Liver (tissue), 9 donors: Measurements from ENCODE around the gene RASD2. TPM values are rescaled to one million over a fixed set of nuclear protein-coding genes. Genes with fewer than 3 reads are reported as not detected.

Experiments used
- DNase-seq: peaks from one replicate; pipeline ENCODE4 v3.0.0-alpha.2; 2017; ENCODE audit warnings: low spot score
- H3K27ac ChIP-seq, 2 donors: one replicate each; pipeline ENCODE4 v1.7.0; 2013; ENCODE audit warnings: inconsistent platforms in 2 of 2, low read length in 2 of 2, control low read depth in 1 of 2, low read depth in 1 of 2, mild to moderate bottlenecking in 1 of 2
- H3K27me3 ChIP-seq, 4 donors: one replicate each; pipeline versions ENCODE4 v1.6.1 to v1.7.0; 2013; ENCODE audit warnings: low read length in 3 of 4, inconsistent platforms in 1 of 4, mild to moderate bottlenecking in 1 of 4, moderate library complexity in 1 of 4; ENCODE audit not compliant: control insufficient read depth in 4 of 4, insufficient read depth in 4 of 4
- H3K36me3 ChIP-seq, 4 donors: one replicate each; pipeline versions ENCODE4 v1.6.1 to v1.7.0; 2013; ENCODE audit warnings: low read length in 3 of 4, mild to moderate bottlenecking in 3 of 4, low read depth in 1 of 4, moderate library complexity in 1 of 4; ENCODE audit not compliant: control insufficient read depth in 4 of 4, insufficient read depth in 3 of 4
- H3K4me1 ChIP-seq, 4 donors: one replicate each; pipeline versions ENCODE4 v1.6.1 to v1.7.0; 2013; ENCODE audit warnings: low read length in 3 of 4, mild to moderate bottlenecking in 3 of 4, moderate library complexity in 1 of 4; ENCODE audit not compliant: control insufficient read depth in 4 of 4, insufficient read depth in 4 of 4
- H3K4me3 ChIP-seq, 3 donors: one replicate each; pipeline versions ENCODE4 v1.6.1 to v1.7.0; 2013; ENCODE audit warnings: low read length in 3 of 3, control low read depth in 1 of 3, low read depth in 1 of 3, mild to moderate bottlenecking in 1 of 3
- H3K9ac ChIP-seq, 2 donors: one replicate each; pipeline ENCODE4 v1.7.0; 2013; ENCODE audit warnings: low read length in 2 of 2, mild to moderate bottlenecking in 2 of 2, moderate library complexity in 2 of 2, control low read depth in 1 of 2, low read depth in 1 of 2
- H3K9me3 ChIP-seq, 4 donors: one replicate each; pipeline versions ENCODE4 v1.6.1 to v1.7.0; 2013; ENCODE audit warnings: low read length in 3 of 4; ENCODE audit not compliant: control insufficient read depth in 4 of 4
- EGR1 ChIP-seq, 2 donors: IDR thresholded peaks; 2 replicates each; pipeline ENCODE4 v1.6.1; 2016 to 2018; ENCODE audit warnings: antibody characterized with exemption in 2 of 2, low read depth in 2 of 2
- FOXA1 ChIP-seq: IDR thresholded peaks from 2 replicates; pipeline ENCODE4 v1.6.1; 2016; ENCODE audit warnings: antibody characterized with exemption
- GABPA ChIP-seq, 2 donors: IDR thresholded peaks in 1 of 2; conservative IDR thresholded peaks in 1 of 2; 2 replicates each; pipeline ENCODE4 v1.6.1; 2016; ENCODE audit warnings: antibody characterized with exemption in 2 of 2, mild to moderate bottlenecking in 1 of 2, moderate library complexity in 1 of 2
- HNF4G ChIP-seq: IDR thresholded peaks from 2 replicates; pipeline ENCODE4 v1.6.1; 2016; ENCODE audit warnings: antibody characterized with exemption
- JUND ChIP-seq, 2 donors: IDR thresholded peaks; 2 replicates each; pipeline ENCODE4 v1.6.1; 2016; ENCODE audit warnings: antibody characterized with exemption in 2 of 2
- MAX ChIP-seq: IDR thresholded peaks from 2 replicates; pipeline ENCODE4 v1.6.1; 2016; ENCODE audit warnings: antibody characterized with exemption
- RAD21 ChIP-seq, 2 donors: IDR thresholded peaks; 2 replicates each; pipeline ENCODE4 v1.6.1; 2016; ENCODE audit warnings: antibody characterized with exemption in 2 of 2, mild to moderate bottlenecking in 2 of 2
- REST ChIP-seq: IDR thresholded peaks from 2 replicates; pipeline ENCODE4 v1.6.1; 2016; ENCODE audit warnings: antibody characterized with exemption, mild to moderate bottlenecking
- RXRA ChIP-seq, 2 donors: IDR thresholded peaks; 2 replicates each; pipeline ENCODE4 v1.6.1; 2017 to 2018; ENCODE audit warnings: antibody characterized with exemption in 2 of 2, mild to moderate bottlenecking in 1 of 2
- SP1 ChIP-seq: IDR thresholded peaks from 2 replicates; pipeline ENCODE4 v1.6.1; 2018; ENCODE audit warnings: antibody characterized with exemption, mild to moderate bottlenecking
- TAF1 ChIP-seq: conservative IDR thresholded peaks from 2 replicates; pipeline ENCODE4 v1.6.1; 2016; ENCODE audit warnings: antibody characterized with exemption, mild to moderate bottlenecking
- YY1 ChIP-seq: IDR thresholded peaks from 2 replicates; pipeline ENCODE4 v1.6.1; 2016; ENCODE audit warnings: antibody characterized with exemption, mild to moderate bottlenecking
- WGBS: extraction: QIAGEN DNeasy Blood & Tissue Kit; methylation state at CpG from one replicate; pipeline ENCODE4 v1.1.7; 2013; 5-methylcytosine and 5-hydroxymethylcytosine counted together
- polyA plus RNA-seq, 2 donors: library from polyadenylated mRNA; stranded (reverse) in 1 of 2; unstranded in 1 of 2; fragments of 200-250 nt in 1 of 2; fragments of >200 nt in 1 of 2; fragmentation: Nextera tagmentation in 1 of 2; extraction: Ambion mirVana in 1 of 2; gene quantifications; one replicate each; pipeline versions ENCODE4 v1.2.1 to v1.2.3, GENCODE V29; 2013 to 2015
- total RNA-seq, 2 donors: library from RNA; depleted of rRNA; stranded (reverse); fragments of >200 nt; gene quantifications; one replicate each; pipeline ENCODE4 v1.2.3, GENCODE V29; 2014
- TF ChIP-seq, protein P1 (sequence below): fragments of 150-350 bp; IDR thresholded peaks from 2 replicates; pipeline ENCODE4 v1.5.1; 2017; ENCODE audit warnings: improper control_type of control experiment, low read depth, low read length; ENCODE audit not compliant: missing input control
- TF ChIP-seq, protein P2 (sequence below): IDR thresholded peaks from 2 replicates; pipeline ENCODE4 v1.6.1; 2016; ENCODE audit warnings: antibody characterized with exemption
- donor health status: healthy.
- donor health status: healthy.
- donor health status: healthy.
- donor health status: healthy.
- donor health status: healthy.

Gene RASD2
- total and polyA plus RNA-seq, 4 donors = under 0.01 to 0.05 TPM; not detected in 2

GRCh38 chr22:35560824-35561223 lies 20.2 kb downstream of the RASD2 start:
- no peak for TF ChIP-seq YY1
- no peak for TF ChIP-seq HNF4G
- no peak for TF ChIP-seq RAD21 (IDR thresholded peaks at IDR 0.05)
- TF ChIP-seq TAF1 = no peak
- no peak for TF ChIP-seq EGR1 (IDR thresholded peaks at IDR 0.05; ENCODE audit: low read depth in 2 of 2)
- TF ChIP-seq REST = no peak
- TF ChIP-seq, protein P1, sequence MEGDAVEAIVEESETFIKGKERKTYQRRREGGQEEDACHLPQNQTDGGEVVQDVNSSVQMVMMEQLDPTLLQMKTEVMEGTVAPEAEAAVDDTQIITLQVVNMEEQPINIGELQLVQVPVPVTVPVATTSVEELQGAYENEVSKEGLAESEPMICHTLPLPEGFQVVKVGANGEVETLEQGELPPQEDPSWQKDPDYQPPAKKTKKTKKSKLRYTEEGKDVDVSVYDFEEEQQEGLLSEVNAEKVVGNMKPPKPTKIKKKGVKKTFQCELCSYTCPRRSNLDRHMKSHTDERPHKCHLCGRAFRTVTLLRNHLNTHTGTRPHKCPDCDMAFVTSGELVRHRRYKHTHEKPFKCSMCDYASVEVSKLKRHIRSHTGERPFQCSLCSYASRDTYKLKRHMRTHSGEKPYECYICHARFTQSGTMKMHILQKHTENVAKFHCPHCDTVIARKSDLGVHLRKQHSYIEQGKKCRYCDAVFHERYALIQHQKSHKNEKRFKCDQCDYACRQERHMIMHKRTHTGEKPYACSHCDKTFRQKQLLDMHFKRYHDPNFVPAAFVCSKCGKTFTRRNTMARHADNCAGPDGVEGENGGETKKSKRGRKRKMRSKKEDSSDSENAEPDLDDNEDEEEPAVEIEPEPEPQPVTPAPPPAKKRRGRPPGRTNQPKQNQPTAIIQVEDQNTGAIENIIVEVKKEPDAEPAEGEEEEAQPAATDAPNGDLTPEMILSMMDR = no peak
- TF ChIP-seq JUND (IDR thresholded peaks at IDR 0.05) = no peak
- TF ChIP-seq RXRA (IDR thresholded peaks at IDR 0.05) = no peak
- TF ChIP-seq FOXA1 = no peak
- TF ChIP-seq, protein P2, sequence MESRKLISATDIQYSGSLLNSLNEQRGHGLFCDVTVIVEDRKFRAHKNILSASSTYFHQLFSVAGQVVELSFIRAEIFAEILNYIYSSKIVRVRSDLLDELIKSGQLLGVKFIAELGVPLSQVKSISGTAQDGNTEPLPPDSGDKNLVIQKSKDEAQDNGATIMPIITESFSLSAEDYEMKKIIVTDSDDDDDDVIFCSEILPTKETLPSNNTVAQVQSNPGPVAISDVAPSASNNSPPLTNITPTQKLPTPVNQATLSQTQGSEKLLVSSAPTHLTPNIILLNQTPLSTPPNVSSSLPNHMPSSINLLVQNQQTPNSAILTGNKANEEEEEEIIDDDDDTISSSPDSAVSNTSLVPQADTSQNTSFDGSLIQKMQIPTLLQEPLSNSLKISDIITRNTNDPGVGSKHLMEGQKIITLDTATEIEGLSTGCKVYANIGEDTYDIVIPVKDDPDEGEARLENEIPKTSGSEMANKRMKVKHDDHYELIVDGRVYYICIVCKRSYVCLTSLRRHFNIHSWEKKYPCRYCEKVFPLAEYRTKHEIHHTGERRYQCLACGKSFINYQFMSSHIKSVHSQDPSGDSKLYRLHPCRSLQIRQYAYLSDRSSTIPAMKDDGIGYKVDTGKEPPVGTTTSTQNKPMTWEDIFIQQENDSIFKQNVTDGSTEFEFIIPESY = no peak
- TF ChIP-seq GABPA (IDR thresholded peaks at IDR 0.05 in 1 of 2, conservative IDR thresholded peaks at IDR 0.05 in 1 of 2) = no peak
- no peak for DNase-seq
- H3K27me3 ChIP-seq = peaks cover 0 to 2% (median 0%) of the 10 kb centered on the region in 4 donors
- H3K36me3 ChIP-seq = no peaks in the 10 kb centered on the region
- no peaks in the 10 kb centered on the region for H3K9me3 ChIP-seq
- H3K4me3 ChIP-seq = no peak overlapping the region
- H3K27ac ChIP-seq = no peak overlapping the region
- WGBS = 67% methylated on average over 1 of the region's 1 CpG
- H3K4me1 ChIP-seq = no peaks in the 10 kb centered on the region
- H3K9ac ChIP-seq = no peak overlapping the region

DNA sequence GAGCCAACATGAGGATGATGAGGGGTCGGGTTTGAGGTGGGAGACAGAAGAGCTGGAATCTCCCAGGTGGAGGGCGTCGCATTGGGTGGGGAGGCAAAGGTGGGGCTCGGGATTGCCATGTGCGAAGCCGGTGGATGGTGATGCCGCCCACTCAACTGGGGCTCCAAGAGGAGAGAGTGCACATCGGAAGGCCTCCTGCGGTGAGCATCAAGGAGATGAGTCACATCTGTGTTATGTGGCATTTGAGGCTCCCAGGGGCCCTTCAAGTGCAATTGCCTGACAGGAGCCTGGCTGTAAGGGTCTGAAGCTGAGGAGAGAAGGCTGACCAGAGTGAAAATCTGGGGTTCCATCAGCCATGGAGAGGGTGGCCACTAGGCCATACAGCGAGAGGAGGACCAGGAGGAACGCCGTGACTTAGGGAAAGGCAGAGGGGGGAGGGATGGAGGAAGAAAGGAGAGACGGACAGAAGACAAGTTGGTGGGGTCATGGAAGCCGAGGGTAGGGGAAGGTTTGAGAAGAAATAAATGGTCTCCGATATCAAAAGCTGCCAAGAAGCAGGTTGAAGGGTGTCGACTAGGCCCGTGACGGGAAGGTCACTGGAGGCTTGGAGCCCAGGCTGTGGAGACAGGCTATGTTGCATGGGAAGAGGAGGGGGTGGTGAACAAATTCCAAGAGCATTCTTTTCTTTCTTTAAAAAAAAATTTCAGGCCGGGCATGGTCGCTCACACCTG lies 21.3 kb downstream of the RASD2 start:
- H3K4me1 ChIP-seq = no peaks in the 10 kb centered on the region
- TF ChIP-seq, protein P2 = no peak
- TF ChIP-seq RXRA (IDR thresholded peaks at IDR 0.05) = no peak
- no peak for TF ChIP-seq EGR1 (IDR thresholded peaks at IDR 0.05; ENCODE audit: low read depth in 2 of 2)
- no peak for TF ChIP-seq MAX
- no peak for TF ChIP-seq SP1
- H3K4me3 ChIP-seq = no peak overlapping the region
- 89% methylated on average over 20 of the region's 20 CpGs for WGBS
- no peak overlapping the region for H3K9ac ChIP-seq
- H3K9me3 ChIP-seq = no peaks in the 10 kb centered on the region
- no peak for DNase-seq
- no peak overlapping the region for H3K27ac ChIP-seq
- H3K27me3 ChIP-seq = peaks cover 0 to 2% (median 0%) of the 10 kb centered on the region in 4 donors
- H3K36me3 ChIP-seq = no peaks in the 10 kb centered on the region
